C4-2B (cell line): ENCODE data around the gene MEP1B.

Experiments used
- ZFX ChIP-seq: fragments of 450-650 bp; IDR thresholded peaks from 2 replicates; pipeline ENCODE4 v1.6.1; 2017
- TF ChIP-seq, protein P1 (sequence below): fragments of 450-650 bp; conservative IDR thresholded peaks from 2 replicates; pipeline ENCODE4 v1.5.1; 2017; ENCODE audit warnings: mild to moderate bottlenecking

DNA sequence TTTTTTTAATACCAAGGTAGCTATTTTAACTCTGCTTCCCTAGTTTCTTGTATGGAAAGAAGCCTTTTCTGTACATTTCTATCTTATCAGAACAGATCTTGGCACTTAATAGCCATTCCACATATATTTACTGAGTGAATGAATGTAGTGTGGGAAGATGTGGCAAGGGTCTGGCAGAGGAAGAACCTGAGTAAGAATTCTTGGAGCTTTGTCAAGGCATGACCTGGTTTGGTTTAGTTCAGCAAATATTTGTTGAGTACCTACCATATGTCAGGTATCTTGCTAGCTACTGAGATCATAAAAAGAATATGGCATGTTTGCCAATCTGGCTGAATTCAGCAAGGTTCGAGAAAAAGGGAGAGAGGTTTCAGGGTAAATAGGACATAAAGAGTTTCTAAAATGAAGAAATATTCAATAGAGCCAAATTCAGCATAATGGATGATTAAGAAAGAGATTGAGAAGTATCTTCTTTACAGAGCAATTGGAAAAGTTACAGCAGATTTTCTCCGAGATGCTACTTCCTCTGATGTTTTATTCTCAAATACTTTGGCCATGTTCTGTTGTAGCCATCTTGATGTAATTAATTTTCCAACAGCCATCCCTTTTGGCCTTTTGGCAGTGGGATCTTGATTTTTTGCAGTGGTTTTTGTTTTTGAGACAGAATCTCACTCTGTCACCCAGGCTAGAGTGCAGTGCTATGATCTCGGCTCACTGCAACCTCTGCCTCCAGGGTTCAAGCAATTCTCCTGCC is 21.7 kb upstream of the MEP1B start:
- TF ChIP-seq, protein P1, sequence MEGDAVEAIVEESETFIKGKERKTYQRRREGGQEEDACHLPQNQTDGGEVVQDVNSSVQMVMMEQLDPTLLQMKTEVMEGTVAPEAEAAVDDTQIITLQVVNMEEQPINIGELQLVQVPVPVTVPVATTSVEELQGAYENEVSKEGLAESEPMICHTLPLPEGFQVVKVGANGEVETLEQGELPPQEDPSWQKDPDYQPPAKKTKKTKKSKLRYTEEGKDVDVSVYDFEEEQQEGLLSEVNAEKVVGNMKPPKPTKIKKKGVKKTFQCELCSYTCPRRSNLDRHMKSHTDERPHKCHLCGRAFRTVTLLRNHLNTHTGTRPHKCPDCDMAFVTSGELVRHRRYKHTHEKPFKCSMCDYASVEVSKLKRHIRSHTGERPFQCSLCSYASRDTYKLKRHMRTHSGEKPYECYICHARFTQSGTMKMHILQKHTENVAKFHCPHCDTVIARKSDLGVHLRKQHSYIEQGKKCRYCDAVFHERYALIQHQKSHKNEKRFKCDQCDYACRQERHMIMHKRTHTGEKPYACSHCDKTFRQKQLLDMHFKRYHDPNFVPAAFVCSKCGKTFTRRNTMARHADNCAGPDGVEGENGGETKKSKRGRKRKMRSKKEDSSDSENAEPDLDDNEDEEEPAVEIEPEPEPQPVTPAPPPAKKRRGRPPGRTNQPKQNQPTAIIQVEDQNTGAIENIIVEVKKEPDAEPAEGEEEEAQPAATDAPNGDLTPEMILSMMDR: no peak
- no peak for TF ChIP-seq ZFX
